SK-N-SH treated with all-trans-retinoic acid at 6 μM for 48 hours (cell line): ENCODE results near the gene IFTAP.
"Not testable (repeated sequence)": the region's sequence is repeated elsewhere in the genome, so short reads cannot be mapped to it uniquely, and the experiment has no call there.

Source experiments
- ATAC-seq: fragments of 200-7000 bp; cut with Tn5 transposase; 3 replicates; pipeline ENCODE4 v1.9.1; 2020; ENCODE audit warnings: mild to moderate bottlenecking, moderate library complexity
- ARNTL ChIP-seq: fragments of 450-650 bp; formaldehyde crosslinking; IDR thresholded peaks from 2 replicates; pipeline ENCODE4 v1.5.0; 2020; ENCODE audit warnings: low read depth, mild to moderate bottlenecking, moderate library complexity, borderline replicate concordance
- CSDC2 ChIP-seq: fragments of 250-450 bp; sonication (Bioruptor Pico); IDR thresholded peaks from 2 replicates; pipeline ENCODE4 v1.5.0; 2020; ENCODE audit warnings: mild to moderate bottlenecking, moderate library complexity
- ESRRG ChIP-seq: fragments of 250-450 bp; sonication (Bioruptor Pico); IDR thresholded peaks from 2 replicates; pipeline ENCODE4 v1.6.1; 2021; ENCODE audit warnings: mild to moderate bottlenecking
- GLIS3 ChIP-seq: fragments of 250-450 bp; sonication (Bioruptor Pico); IDR thresholded peaks from 2 replicates; pipeline ENCODE4 v1.5.0; 2020; ENCODE audit warnings: mild to moderate bottlenecking, moderate library complexity
- ISL1 ChIP-seq: fragments of 250-450 bp; sonication (Bioruptor Pico); IDR thresholded peaks from 2 replicates; pipeline ENCODE4 v2.1.2; 2022; ENCODE audit warnings: mild to moderate bottlenecking, moderate library complexity
- OSR1 ChIP-seq: fragments of 250-450 bp; sonication (Bioruptor Pico); IDR thresholded peaks from 2 replicates; pipeline ENCODE4 v1.8.0; 2022; ENCODE audit warnings: moderate library complexity, mild to moderate bottlenecking, inconsistent platforms
- POU6F1 ChIP-seq: fragments of 250-450 bp; sonication (Bioruptor Pico); IDR thresholded peaks from 2 replicates; pipeline ENCODE4 v1.8.0; 2021; ENCODE audit warnings: low read depth, mild to moderate bottlenecking, moderate library complexity, borderline replicate concordance
- PPARA ChIP-seq: fragments of 250-450 bp; sonication (Bioruptor Pico); IDR thresholded peaks from 2 replicates; pipeline ENCODE4 v1.5.0; 2020; ENCODE audit warnings: mild to moderate bottlenecking, borderline replicate concordance
- RARB ChIP-seq: fragments of 250-450 bp; sonication (Bioruptor Pico); IDR thresholded peaks from 2 replicates; pipeline ENCODE4 v1.8.0; 2021; ENCODE audit warnings: mild to moderate bottlenecking, moderate library complexity
- SNAI2 ChIP-seq: fragments of 250-450 bp; sonication (Bioruptor Pico); IDR thresholded peaks from 2 replicates; pipeline ENCODE4 v1.5.0; 2020; ENCODE audit warnings: mild to moderate bottlenecking, moderate library complexity
- TCF4 ChIP-seq: fragments of 250-450 bp; sonication (Bioruptor Pico); IDR thresholded peaks from 2 replicates; pipeline ENCODE4 v1.8.0; 2021; ENCODE audit warnings: mild to moderate bottlenecking, moderate library complexity, borderline replicate concordance
- TOX ChIP-seq: fragments of 250-450 bp; sonication (Bioruptor Pico); IDR thresholded peaks from 2 replicates; pipeline ENCODE4 v1.8.0; 2021; ENCODE audit warnings: mild to moderate bottlenecking, moderate library complexity, borderline replicate concordance
- TSHZ2 ChIP-seq: fragments of 250-450 bp; sonication (Bioruptor Pico); IDR thresholded peaks from 2 replicates; pipeline ENCODE4 v1.5.0; 2020; ENCODE audit warnings: mild to moderate bottlenecking, moderate library complexity
- ZC3H10 ChIP-seq: fragments of 250-450 bp; sonication (Bioruptor Pico); IDR thresholded peaks from 2 replicates; pipeline ENCODE4 v1.5.1; 2021; ENCODE audit warnings: mild to moderate bottlenecking, moderate library complexity
- ZFP3 ChIP-seq: fragments of 250-450 bp; sonication (Bioruptor Pico); IDR thresholded peaks from 2 replicates; pipeline ENCODE4 v1.5.0; 2020; ENCODE audit warnings: mild to moderate bottlenecking, moderate library complexity
- ZFP30 ChIP-seq: fragments of 450-650 bp; formaldehyde crosslinking; IDR thresholded peaks from 2 replicates; pipeline ENCODE4 v1.5.0; 2022; ENCODE audit warnings: mild to moderate bottlenecking, moderate library complexity
- ZNF565 ChIP-seq: fragments of 450-650 bp; formaldehyde crosslinking; conservative IDR thresholded peaks from 2 replicates; pipeline ENCODE4 v1.5.0; 2020; ENCODE audit warnings: low read depth, mild to moderate bottlenecking, moderate library complexity
- ZNF70 ChIP-seq: fragments of 450-650 bp; formaldehyde crosslinking; IDR thresholded peaks from 2 replicates; pipeline ENCODE4 v1.5.0; 2020; ENCODE audit warnings: mild to moderate bottlenecking, moderate library complexity
- ZNF8 ChIP-seq: fragments of 450-650 bp; formaldehyde crosslinking; IDR thresholded peaks from 2 replicates; pipeline ENCODE4 v1.5.0; 2020; ENCODE audit warnings: mild to moderate bottlenecking, moderate library complexity
- TF ChIP-seq, protein P1 (sequence below): fragments of 250-450 bp; sonication (Bioruptor Pico); IDR thresholded peaks from 2 replicates; pipeline ENCODE4 v1.5.1; 2021; ENCODE audit warnings: mild to moderate bottlenecking, moderate library complexity
- TF ChIP-seq, protein P2 (sequence below): fragments of 250-450 bp; sonication (Bioruptor Pico); IDR thresholded peaks from 2 replicates; pipeline ENCODE4 v1.8.0; 2020; ENCODE audit warnings: mild to moderate bottlenecking, moderate library complexity, borderline replicate concordance

The IFTAP gene

DNA sequence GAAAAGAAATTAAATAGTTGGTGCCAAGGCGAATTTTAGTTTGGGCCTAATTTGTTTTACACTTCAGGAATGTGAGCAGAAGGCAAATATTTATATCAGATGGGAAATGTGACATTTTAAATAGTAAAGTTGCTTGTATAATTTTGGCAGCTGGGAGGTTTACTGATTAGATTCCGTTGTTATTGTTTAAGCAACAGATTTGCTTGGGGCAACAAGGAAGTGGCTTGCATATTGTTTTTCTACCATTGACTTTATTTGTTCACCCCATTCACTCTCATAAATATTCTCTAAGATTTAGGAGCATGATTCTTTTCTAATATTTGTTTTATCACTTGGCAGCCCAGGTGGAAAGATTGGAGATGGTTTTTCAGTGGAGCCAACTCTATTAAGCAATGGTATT lies 44.3 kb downstream of the IFTAP start (continued):
- TF ChIP-seq TSHZ2 (CRISPR knock-in tag) (no peak), ESRRG (CRISPR knock-in tag) (no peak), ZFP3 (CRISPR knock-in tag) (no peak), ZFP30 (no peak)

- ATAC-seq, result no peak
- TF ChIP-seq SNAI2 (CRISPR knock-in tag) (no peak), ZNF70 (CRISPR knock-in tag) (no peak), ARNTL (CRISPR knock-in tag) (no peak), PPARA (no peak), ISL1 (CRISPR knock-in tag) (no peak), TSHZ2 (CRISPR knock-in tag) (no peak), GLIS3 (CRISPR knock-in tag) (no peak), TOX (CRISPR knock-in tag) (no peak), ZFP3 (CRISPR knock-in tag) (no peak), ZNF8 (CRISPR knock-in tag) (no peak), CSDC2 (CRISPR knock-in tag) (no peak), TCF4 (CRISPR knock-in tag) (no peak), ESRRG (CRISPR knock-in tag) (no peak), RARB (no peak), ZC3H10 (CRISPR knock-in tag) (no peak)
- TF ChIP-seq, protein P1, sequence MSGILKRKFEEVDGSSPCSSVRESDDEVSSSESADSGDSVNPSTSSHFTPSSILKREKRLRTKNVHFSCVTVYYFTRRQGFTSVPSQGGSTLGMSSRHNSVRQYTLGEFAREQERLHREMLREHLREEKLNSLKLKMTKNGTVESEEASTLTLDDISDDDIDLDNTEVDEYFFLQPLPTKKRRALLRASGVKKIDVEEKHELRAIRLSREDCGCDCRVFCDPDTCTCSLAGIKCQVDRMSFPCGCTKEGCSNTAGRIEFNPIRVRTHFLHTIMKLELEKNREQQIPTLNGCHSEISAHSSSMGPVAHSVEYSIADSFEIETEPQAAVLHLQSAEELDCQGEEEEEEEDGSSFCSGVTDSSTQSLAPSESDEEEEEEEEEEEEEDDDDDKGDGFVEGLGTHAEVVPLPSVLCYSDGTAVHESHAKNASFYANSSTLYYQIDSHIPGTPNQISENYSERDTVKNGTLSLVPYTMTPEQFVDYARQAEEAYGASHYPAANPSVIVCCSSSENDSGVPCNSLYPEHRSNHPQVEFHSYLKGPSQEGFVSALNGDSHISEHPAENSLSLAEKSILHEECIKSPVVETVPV, result no peak
These were observed 63.4 kb downstream of the IFTAP start for GRCh38 chr11:36657610-36658267.

- ATAC-seq, result not testable (repeated sequence)
These were observed 67.1 kb downstream of the IFTAP start for GRCh38 chr11:36661359-36661758.

DNA sequence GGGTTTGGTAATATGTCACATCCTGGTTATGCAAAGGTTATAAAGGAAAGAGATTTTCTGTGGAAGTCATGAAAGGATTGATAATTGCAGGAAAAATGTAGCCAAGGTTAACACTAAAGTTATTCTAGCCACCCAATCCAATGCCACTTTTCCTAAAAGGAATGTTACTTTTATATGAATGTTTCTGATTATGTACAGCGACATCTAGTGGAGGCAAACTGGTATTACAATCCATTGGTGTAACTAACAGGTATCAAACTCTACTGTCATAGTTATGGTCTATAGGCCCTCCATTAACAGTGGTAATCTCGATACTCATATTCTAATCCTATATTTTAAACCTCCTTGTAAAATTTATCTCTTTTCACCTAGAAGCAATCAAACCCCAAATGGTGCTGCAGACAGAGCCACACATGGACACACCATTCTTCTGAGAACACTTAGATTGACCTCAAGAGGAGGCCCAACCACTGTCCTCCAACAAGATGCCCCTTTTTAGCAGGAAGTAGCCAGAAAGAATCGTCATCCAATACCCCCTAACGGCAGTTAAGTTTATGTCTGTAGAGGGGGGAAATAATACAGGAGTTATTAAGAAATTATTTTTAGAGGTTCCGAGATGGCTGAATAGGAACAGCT lies 78.6 kb downstream of the IFTAP start:
- peak; percentile 69 for ATAC-seq
- TF ChIP-seq ZNF70 (CRISPR knock-in tag) (no peak), TOX (CRISPR knock-in tag) (no peak), OSR1 (CRISPR knock-in tag) (no peak), SNAI2 (CRISPR knock-in tag) (no peak), POU6F1 (no peak), ZNF565 (CRISPR knock-in tag) (no peak), CSDC2 (CRISPR knock-in tag) (no peak), PPARA (no peak), ZC3H10 (CRISPR knock-in tag) (no peak), ARNTL (CRISPR knock-in tag) (no peak), TSHZ2 (CRISPR knock-in tag) (no peak), ZFP3 (CRISPR knock-in tag) (no peak), ZNF8 (CRISPR knock-in tag) (no peak)
- TF ChIP-seq, protein P2, sequence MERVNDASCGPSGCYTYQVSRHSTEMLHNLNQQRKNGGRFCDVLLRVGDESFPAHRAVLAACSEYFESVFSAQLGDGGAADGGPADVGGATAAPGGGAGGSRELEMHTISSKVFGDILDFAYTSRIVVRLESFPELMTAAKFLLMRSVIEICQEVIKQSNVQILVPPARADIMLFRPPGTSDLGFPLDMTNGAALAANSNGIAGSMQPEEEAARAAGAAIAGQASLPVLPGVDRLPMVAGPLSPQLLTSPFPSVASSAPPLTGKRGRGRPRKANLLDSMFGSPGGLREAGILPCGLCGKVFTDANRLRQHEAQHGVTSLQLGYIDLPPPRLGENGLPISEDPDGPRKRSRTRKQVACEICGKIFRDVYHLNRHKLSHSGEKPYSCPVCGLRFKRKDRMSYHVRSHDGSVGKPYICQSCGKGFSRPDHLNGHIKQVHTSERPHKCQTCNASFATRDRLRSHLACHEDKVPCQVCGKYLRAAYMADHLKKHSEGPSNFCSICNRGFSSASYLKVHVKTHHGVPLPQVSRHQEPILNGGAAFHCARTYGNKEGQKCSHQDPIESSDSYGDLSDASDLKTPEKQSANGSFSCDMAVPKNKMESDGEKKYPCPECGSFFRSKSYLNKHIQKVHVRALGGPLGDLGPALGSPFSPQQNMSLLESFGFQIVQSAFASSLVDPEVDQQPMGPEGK (CRISPR knock-in tag), result no peak
